ENCODE data around the gene ZNF701. TPM values are rescaled to one million over a fixed set of nuclear protein-coding genes. Genes with fewer than 3 reads are reported as not detected.

ZNF701 gene
- polyA plus RNA-seq, 3 donors, result 4.8 to 8.2 (median 5.6) TPM

DNA sequence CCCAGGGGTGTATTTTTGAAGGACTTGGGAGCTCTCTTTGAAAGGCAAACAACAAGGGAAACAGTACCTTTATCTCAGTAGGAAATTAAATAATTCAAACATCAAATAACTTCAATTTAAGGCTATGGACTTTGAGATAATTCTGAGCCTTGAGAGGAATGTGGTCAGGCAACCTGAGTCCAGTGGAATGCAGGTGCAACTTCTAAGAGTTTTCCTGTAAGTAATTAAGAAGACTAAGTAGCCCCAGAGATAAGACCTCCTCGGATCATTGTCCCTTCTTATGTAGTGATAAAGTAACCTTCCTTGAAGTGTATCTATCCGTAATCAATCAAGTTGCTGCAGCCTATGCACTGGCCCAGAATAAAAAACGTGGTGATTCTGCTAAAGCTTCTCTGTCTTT lies 29.2 kb downstream of the ZNF701 start:
- H3K36me3 Mint-ChIP-seq, result peaks cover 21 to 38% of the 10 kb centered on the region in 2 donors
- peaks cover 27% of the 10 kb centered on the region for H3K4me1 Mint-ChIP-seq

DNA sequence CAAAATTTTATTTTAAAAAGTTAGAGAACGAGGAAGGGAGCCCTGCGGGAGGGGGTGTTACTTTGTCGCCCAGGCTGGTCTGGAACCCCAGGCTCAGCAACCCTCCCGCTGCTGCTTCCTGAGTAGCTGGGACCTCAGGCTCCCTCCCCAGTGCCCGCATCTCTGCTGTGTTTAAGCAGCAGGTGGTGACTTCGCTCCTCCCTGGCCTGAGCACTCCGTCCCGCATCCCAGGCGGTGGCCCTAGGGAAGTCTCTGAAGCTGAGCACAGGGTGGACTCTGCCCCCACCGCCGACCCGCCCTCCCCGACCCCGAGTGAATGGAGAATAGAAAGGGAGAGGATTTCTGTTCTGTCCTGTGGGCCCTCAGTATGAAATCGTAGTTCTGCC lies 30.5 kb downstream of the ZNF701 start:
- H3K27me3 ChIP-seq (ENCODE audit: control insufficient read depth in 2 of 2, insufficient read depth in 2 of 2, low read length in 2 of 2), result no peaks in the 10 kb centered on the region
- peak overlapping the region; percentile 97 for H3K4me2 ChIP-seq (replicated peaks; ENCODE audit: extremely low read depth, low read length, poor library complexity, severe bottlenecking)
- peak overlapping the region in 1 of 2 donors; percentile 66 for H3K27ac ChIP-seq (ENCODE audit: low read depth in 1 of 2, low read length in 2 of 2)
- peak in 1 of 3 donors; percentile 4 for DNase-seq
- intact Hi-C loops (cut with micrococcal nuclease), result loop anchor here (2.0 to 5.0 kb wide), 2 partner anchors 37 to 74 kb away; partner anchors contain the start of genes ZNF83 (in 2 of the 2) and ZNF808 (in 1 of the 2)
- H3K27me3 Mint-ChIP-seq (ENCODE audit: low read depth in 3 of 3), result peaks cover 0 to 2% (median 2%) of the 10 kb centered on the region in 3 donors
- peaks cover 43 to 68% of the 10 kb centered on the region in 2 donors for H3K9me3 ChIP-seq (replicated peaks in 1 of 2; ENCODE audit: control insufficient read depth in 1 of 2, insufficient read depth in 1 of 2, low read length in 2 of 2)
- H3K9ac ChIP-seq (ENCODE audit: insufficient read depth, low read length, poor library complexity, severe bottlenecking), result peak overlapping the region; percentile 56
- H3K9me3 Mint-ChIP-seq, result peaks cover 39 to 73% (median 67%) of the 10 kb centered on the region in 7 donors
- peaks cover 14 to 19% of the 10 kb centered on the region in 2 donors for H3K4me1 ChIP-seq (ENCODE audit: control insufficient read depth in 1 of 2, insufficient read depth in 2 of 2, low read length in 2 of 2)
- H3K36me3 ChIP-seq (replicated peaks in 1 of 2; ENCODE audit: control insufficient read depth in 1 of 2, insufficient read depth in 2 of 2, low read length in 2 of 2), result peaks cover 3 to 24% of the 10 kb centered on the region in 2 donors
- peak overlapping the region in 3 of 7 donors; percentile 13 to 86 (median 80) for H3K27ac Mint-ChIP-seq
- H4K20me1 ChIP-seq (ENCODE audit: insufficient read depth, low read length), result no peaks in the 10 kb centered on the region
- H3K79me2 ChIP-seq (ENCODE audit: insufficient read depth, low read length), result peaks cover 23% of the 10 kb centered on the region
- peaks cover 19 to 35% of the 10 kb centered on the region in 2 donors for H3K36me3 Mint-ChIP-seq
- WGBS (ENCODE audit: insufficient coverage), result 3% methylated on average over 6 of the region's 15 CpGs
- H2AFZ ChIP-seq (ENCODE audit: insufficient read depth, low read depth, low read length, poor library complexity, severe bottlenecking), result peak overlapping the region; percentile 80
- TF ChIP-seq CTCF (IDR thresholded peaks at IDR 0.05), result no peak
- H3K4me3 ChIP-seq (replicated peaks in 1 of 3; ENCODE audit: low read depth in 2 of 3, low read length in 3 of 3), result peak overlapping the region; percentile 54 to 79 (median 72)
- peaks cover 27% of the 10 kb centered on the region for H3K4me1 Mint-ChIP-seq
- H3K4me3 Mint-ChIP-seq, result peak overlapping the region; percentile 92 to 93

More for the DNA sequence above, 29.2 kb downstream of the ZNF701 start:
- peaks cover 41 to 66% of the 10 kb centered on the region in 2 donors for H3K9me3 ChIP-seq (replicated peaks in 1 of 2; ENCODE audit: control insufficient read depth in 1 of 2, insufficient read depth in 1 of 2, low read length in 2 of 2)
- peaks cover 3 to 26% of the 10 kb centered on the region in 2 donors for H3K36me3 ChIP-seq (replicated peaks in 1 of 2; ENCODE audit: control insufficient read depth in 1 of 2, insufficient read depth in 2 of 2, low read length in 2 of 2)
- 100% methylated on average over 2 of the region's 3 CpGs for WGBS (ENCODE audit: insufficient coverage)
- H3K4me3 ChIP-seq (replicated peaks in 1 of 3; ENCODE audit: low read depth in 2 of 3, low read length in 3 of 3), result no peak overlapping the region
- intact Hi-C loops (cut with micrococcal nuclease), result no loop called here
- DNase-seq, result no peak
- no peak overlapping the region for H3K27ac ChIP-seq (ENCODE audit: low read depth in 1 of 2, low read length in 2 of 2)
- no peaks in the 10 kb centered on the region for H3K27me3 ChIP-seq (ENCODE audit: control insufficient read depth in 2 of 2, insufficient read depth in 2 of 2, low read length in 2 of 2)
- peaks cover 14 to 19% of the 10 kb centered on the region in 2 donors for H3K4me1 ChIP-seq (ENCODE audit: control insufficient read depth in 1 of 2, insufficient read depth in 2 of 2, low read length in 2 of 2)
- no peak for TF ChIP-seq CTCF (IDR thresholded peaks at IDR 0.05)
- no peak overlapping the region for H3K27ac Mint-ChIP-seq
- no peak overlapping the region for H3K4me3 Mint-ChIP-seq
- H3K9ac ChIP-seq (ENCODE audit: insufficient read depth, low read length, poor library complexity, severe bottlenecking), result no peak overlapping the region
- no peaks in the 10 kb centered on the region for H4K20me1 ChIP-seq (ENCODE audit: insufficient read depth, low read length)
- peaks cover 16% of the 10 kb centered on the region for H3K79me2 ChIP-seq (ENCODE audit: insufficient read depth, low read length)
- H3K4me2 ChIP-seq (replicated peaks; ENCODE audit: extremely low read depth, low read length, poor library complexity, severe bottlenecking), result no peak overlapping the region
- peaks cover 0 to 2% (median 2%) of the 10 kb centered on the region in 3 donors for H3K27me3 Mint-ChIP-seq (ENCODE audit: low read depth in 3 of 3)
- H3K9me3 Mint-ChIP-seq, result peaks cover 39 to 74% (median 67%) of the 10 kb centered on the region in 7 donors
- no peak overlapping the region for H2AFZ ChIP-seq (ENCODE audit: insufficient read depth, low read depth, low read length, poor library complexity, severe bottlenecking)

Measured in CD14-positive monocyte (primary cell).